Fibroblast of pulmonary artery (primary cell): Measurements from ENCODE around the gene PAXIP1.

ENCODE experiments used
- DNase-seq: peaks from one replicate; pipeline ENCODE4 v3.0.0-alpha.2; 2010; ENCODE audit warnings: low read depth
- H3K4me3 ChIP-seq: replicated peaks from 2 replicates; pipeline ENCODE4 v1.5.1; 2011; ENCODE audit warnings: low read depth, mild to moderate bottlenecking, control low read depth, low read length, moderate library complexity
- CTCF ChIP-seq: IDR thresholded peaks from 2 replicates; pipeline ENCODE4 v1.5.1; 2011; ENCODE audit warnings: mild to moderate bottlenecking, control low read depth, low read length, inconsistent platforms; ENCODE audit errors: missing control alignments

PAXIP1 gene

GRCh38 chr7:154907651-154908620 is 95.0 kb downstream of the PAXIP1 start:
- DNase-seq = no peak
- TF ChIP-seq CTCF = no peak

GRCh38 chr7:154906736-154907355 is 96.1 kb downstream of the PAXIP1 start:
- TF ChIP-seq CTCF = no peak
- H3K4me3 ChIP-seq = no peak overlapping the region
- no peak for DNase-seq

More at GRCh38 chr7:154907651-154908620, 95.0 kb downstream of the PAXIP1 start:
- no peak overlapping the region for H3K4me3 ChIP-seq

GRCh38 chr7:154906201-154906600 is 96.7 kb downstream of the PAXIP1 start:
- TF ChIP-seq CTCF = no peak
- no peak for DNase-seq
- H3K4me3 ChIP-seq = no peak overlapping the region

GRCh38 chr7:154905615-154906014 is 97.3 kb downstream of the PAXIP1 start:
- H3K4me3 ChIP-seq = no peak overlapping the region
- DNase-seq = no peak
- TF ChIP-seq CTCF = no peak

- no peak for TF ChIP-seq CTCF
Measured at GRCh38 chr7:154905146-154905545, 97.8 kb downstream of the PAXIP1 start.

GRCh38 chr7:154903083-154903731 is 99.7 kb downstream of the PAXIP1 start:
- no peak overlapping the region for H3K4me3 ChIP-seq
- TF ChIP-seq CTCF = no peak
- DNase-seq = no peak

More at GRCh38 chr7:154905146-154905545, 97.8 kb downstream of the PAXIP1 start:
- DNase-seq = no peak
- H3K4me3 ChIP-seq = no peak overlapping the region
